Fibroblast of skin of left quadriceps (primary cell): Measurements from ENCODE around the gene KRT37.
A peak's percentile ranks its signal among the peaks of the same experiment; 100 is the strongest.
"Not testable (repeated sequence)": the region's sequence is repeated elsewhere in the genome, so short reads cannot be mapped to it uniquely, and the experiment has no call there.

Source experiments
- DNase-seq, 2 experiments: peaks; one replicate each; pipeline ENCODE4 v3.0.0-alpha.2; 2013; ENCODE audit warnings: low read depth in 2 of 2

Gene KRT37

GRCh38 chr17:41404024-41404671 is 20.2 kb downstream of the KRT37 start:
- peak; percentile 82 to 87 for DNase-seq

GRCh38 chr17:41403404-41404023 is 20.9 kb downstream of the KRT37 start:
- no peak for DNase-seq

GRCh38 chr17:41402161-41402560 is 22.2 kb downstream of the KRT37 start:
- DNase-seq, result no peak

GRCh38 chr17:41396996-41397660 is 27.3 kb downstream of the KRT37 start, which contains the start of gene KRT31:
Gene KRT31 (minus strand): TSS chr17:41397608. CDS start chr17:41397539, 69 bp downstream.
- no peak for DNase-seq

- no peak for DNase-seq
Observed at GRCh38 chr17:41396340-41396739, 28.0 kb downstream of the KRT37 start.

GRCh38 chr17:41395611-41396010 is 28.8 kb downstream of the KRT37 start:
- DNase-seq, result no peak

- not testable (repeated sequence) for DNase-seq
Observed at GRCh38 chr17:41395044-41395443, 29.3 kb downstream of the KRT37 start.

GRCh38 chr17:41394254-41394996 is 30.0 kb downstream of the KRT37 start:
- DNase-seq, result no peak

GRCh38 chr17:41393826-41394225 is 30.6 kb downstream of the KRT37 start:
- DNase-seq, result no peak

- DNase-seq, result no peak
Observed at GRCh38 chr17:41393294-41393693, 31.1 kb downstream of the KRT37 start.

- no peak for DNase-seq
Observed at GRCh38 chr17:41392278-41392677, 32.1 kb downstream of the KRT37 start.

- DNase-seq, result no peak
Observed at GRCh38 chr17:41391535-41391934, 32.9 kb downstream of the KRT37 start.

GRCh38 chr17:41390411-41390938 is 33.9 kb downstream of the KRT37 start:
- DNase-seq, result no peak

GRCh38 chr17:41387670-41388069 is 36.7 kb downstream of the KRT37 start:
- DNase-seq, result no peak

GRCh38 chr17:41386227-41386626 is 38.2 kb downstream of the KRT37 start:
- no peak for DNase-seq

GRCh38 chr17:41383690-41384089 is 40.7 kb downstream of the KRT37 start:
- no peak for DNase-seq

- DNase-seq, result no peak
Observed at GRCh38 chr17:41382394-41382793, 42.0 kb downstream of the KRT37 start.

- DNase-seq, result not testable (repeated sequence)
Observed at GRCh38 chr17:41381943-41382342, 42.4 kb downstream of the KRT37 start, which contains the start of gene KRT34. Gene KRT34 (minus strand): TSS chr17:41382306. CDS start chr17:41382246, 60 bp downstream.

- DNase-seq, result peak in 1 of 2 experiments; percentile 53
Observed at GRCh38 chr17:41380091-41380490, 44.3 kb downstream of the KRT37 start.

GRCh38 chr17:41377546-41377945 is 46.8 kb downstream of the KRT37 start:
- no peak for DNase-seq
